HG02588 (cell line): Measurements from ENCODE around the gene MTMR4.
"Not testable (repeated sequence)": the region's sequence is repeated elsewhere in the genome, so short reads cannot be mapped to it uniquely, and the experiment has no call there.

Experiments
- ATAC-seq: cut with Tn5 transposase; IDR thresholded peaks from one replicate; pipeline ENCODE4 v1.9.1; 2021; ENCODE audit warnings: mild to moderate bottlenecking, moderate library complexity; ENCODE audit not compliant: unreplicated experiment

The MTMR4 gene

DNA sequence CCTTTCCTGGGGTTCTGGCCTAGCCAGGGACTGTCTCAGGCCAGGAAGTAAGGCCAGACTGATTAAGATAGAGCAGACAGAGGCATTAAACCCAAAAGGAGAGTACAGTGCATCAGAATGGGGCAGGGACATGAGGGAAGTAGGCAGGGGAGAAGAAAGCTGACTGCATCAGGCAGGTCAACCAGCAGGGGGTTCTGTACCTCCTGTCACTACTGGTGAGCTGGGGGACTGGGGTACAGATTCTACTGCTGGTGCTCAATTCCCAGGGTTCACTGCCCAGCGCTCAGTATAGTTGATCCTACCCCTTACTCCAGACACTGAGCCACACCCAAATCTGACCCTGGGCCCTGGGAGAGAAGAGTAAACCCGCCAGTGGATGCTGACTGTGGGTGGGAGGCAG lies 12.9 kb upstream of the MTMR4 start:
- no peak for ATAC-seq

DNA sequence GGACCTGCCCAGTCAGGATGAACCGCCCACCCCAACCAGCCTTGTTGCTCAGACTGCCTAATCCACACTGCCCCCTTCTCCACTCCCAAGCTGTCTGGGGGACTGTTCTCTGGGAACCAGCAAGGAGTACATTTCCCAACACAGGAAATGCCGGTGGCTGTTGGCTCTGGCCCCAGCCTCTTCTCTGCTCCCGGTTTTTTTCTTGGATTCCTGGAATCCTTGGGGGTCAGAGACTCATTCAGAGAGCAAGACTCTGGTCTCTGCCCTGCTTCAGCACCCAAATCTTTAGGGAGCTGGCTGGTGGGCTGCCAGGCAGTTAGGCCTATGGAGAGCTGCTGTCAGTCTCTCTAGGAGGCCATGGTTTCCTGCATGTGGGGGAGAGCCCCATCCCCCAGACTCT lies 10.8 kb upstream of the MTMR4 start:
- no peak for ATAC-seq

GRCh38 chr17:58521680-58522079 lies 7.2 kb upstream of the MTMR4 start:
- no peak for ATAC-seq

DNA sequence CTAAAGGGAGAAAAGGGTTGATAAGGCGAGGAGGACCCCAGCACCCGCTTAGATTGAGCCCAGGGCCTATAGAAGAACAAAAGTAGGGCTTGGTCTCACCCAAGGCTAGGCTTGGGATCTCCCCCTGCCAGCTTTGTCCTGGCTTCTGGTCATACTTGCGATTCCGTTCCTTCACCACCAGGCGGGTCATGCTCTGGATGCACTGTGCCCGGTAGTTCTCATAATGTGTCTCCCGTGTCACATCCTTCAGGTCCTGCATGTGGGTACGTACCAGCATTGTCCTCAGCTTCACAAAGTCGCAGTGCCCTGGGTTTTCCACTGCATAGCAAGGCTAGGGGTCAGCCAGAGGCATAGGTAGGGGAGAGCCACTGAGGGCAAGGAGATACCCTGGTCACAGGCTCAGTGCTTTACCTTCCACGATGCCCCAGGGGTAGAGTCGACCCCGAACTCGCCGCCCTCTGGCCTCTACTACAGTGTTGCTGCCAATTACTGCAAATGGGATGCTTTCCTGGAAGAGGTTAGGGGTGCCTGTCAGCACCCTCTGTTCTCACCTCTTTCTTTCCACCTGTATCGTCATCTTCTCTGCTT lies 6.5 kb upstream of the MTMR4 start:
- no peak for ATAC-seq

- peak; percentile 77 for ATAC-seq
These were observed 3.6 kb upstream of the MTMR4 start for GRCh38 chr17:58517928-58518609.

- no peak for ATAC-seq
These were observed 3.0 kb upstream of the MTMR4 start for GRCh38 chr17:58517378-58517927.

DNA sequence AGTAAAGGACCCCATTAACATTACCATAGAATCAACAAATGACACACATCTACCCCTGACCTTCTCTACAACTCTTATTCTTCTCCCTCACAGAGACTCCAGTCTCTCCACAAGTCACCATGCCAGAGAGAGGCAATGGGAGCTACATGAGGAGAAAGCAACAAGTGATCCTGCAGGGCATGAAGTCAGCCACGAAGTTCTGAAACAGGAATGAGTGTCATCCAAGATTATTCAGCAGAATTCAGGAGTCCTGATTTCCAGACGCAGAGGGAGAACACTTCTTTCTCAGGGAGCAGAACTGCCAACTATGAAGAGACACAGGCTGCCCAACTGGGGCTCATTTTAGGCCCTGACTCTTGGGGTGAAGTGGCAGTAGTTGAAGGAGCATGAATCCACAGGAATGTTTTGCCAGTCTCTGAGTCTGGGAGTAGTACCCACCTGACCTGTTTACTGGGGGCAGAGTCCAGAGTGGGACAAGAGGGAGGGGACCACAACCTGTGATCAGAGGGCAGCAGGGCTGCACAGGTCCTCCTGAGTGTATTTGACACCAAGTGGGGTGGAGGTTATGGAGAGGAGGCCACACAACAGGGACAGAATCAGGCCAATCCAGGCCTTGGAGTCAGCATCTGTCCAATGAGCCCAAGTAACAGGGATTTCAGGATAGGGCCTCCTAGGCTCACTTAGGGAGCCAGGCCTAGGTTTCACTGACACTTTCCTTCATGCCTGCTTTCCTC lies 2.4 kb upstream of the MTMR4 start:
- no peak for ATAC-seq

GRCh38 chr17:58515286-58515685 lies 848 bp upstream of the MTMR4 start:
- ATAC-seq: no peak

GRCh38 chr17:58514770-58515157 lies 326 bp upstream of the MTMR4 start:
- no peak for ATAC-seq

- no peak for ATAC-seq
These were observed 1.0 kb downstream of the MTMR4 start for GRCh38 chr17:58513267-58513964.

- ATAC-seq: no peak
These were observed 4.4 kb downstream of the MTMR4 start for GRCh38 chr17:58510075-58510474.

GRCh38 chr17:58508341-58509067 lies 5.9 kb downstream of the MTMR4 start:
- ATAC-seq: no peak

DNA sequence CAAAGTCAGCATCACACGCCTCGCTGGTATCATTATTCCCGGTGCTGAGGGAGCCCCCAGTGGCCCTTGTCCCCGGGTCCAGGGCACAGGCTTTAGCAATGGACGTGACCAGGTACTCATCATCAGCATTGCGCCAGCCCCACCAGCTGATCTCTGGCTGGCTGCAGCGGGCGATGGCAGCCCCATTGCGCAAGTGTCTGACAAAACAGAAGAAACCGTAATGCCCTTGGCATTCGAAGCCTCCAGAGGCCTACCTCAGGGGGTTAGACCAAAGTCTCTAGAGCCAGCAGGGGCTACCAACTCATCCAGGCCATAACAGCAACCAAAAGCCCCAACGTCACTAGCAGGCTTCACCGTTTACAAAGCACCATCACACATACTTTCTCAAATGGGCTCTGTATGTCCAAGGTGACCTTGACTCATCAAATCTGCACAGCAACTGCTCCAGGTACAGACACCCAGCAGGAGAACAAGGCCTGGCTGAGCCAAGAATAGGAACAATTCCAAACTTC lies 7.3 kb downstream of the MTMR4 start:
- ATAC-seq: no peak

GRCh38 chr17:58506354-58507080 lies 7.9 kb downstream of the MTMR4 start:
- ATAC-seq: no peak

DNA sequence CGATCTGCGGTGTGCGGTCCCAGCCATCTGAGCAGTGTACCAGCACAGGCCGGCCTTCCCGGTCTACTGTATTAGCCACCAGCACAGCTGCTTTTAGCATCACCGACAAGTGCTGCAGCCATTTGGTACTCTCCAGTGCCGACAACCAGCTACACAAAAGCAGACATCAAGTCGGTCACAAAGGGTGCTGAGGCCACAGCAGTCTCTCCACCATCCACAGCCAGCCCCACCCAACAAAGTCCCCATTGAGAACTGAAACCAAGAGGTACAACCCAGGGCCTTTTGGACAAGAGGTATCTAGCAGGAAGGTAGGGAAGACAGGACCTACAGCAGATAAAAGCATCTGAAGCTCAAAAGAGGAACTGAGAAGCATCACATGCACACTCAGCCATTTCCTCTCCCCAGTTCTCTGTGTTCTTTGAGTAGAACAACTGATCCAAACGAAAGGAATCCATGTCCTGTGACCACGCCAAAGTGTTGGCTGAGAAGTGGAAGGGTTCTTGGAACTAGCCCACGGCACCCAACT lies 9.5 kb downstream of the MTMR4 start:
- ATAC-seq: peak; percentile 84

GRCh38 chr17:58503866-58504265 lies 10.6 kb downstream of the MTMR4 start:
- ATAC-seq: no peak

DNA sequence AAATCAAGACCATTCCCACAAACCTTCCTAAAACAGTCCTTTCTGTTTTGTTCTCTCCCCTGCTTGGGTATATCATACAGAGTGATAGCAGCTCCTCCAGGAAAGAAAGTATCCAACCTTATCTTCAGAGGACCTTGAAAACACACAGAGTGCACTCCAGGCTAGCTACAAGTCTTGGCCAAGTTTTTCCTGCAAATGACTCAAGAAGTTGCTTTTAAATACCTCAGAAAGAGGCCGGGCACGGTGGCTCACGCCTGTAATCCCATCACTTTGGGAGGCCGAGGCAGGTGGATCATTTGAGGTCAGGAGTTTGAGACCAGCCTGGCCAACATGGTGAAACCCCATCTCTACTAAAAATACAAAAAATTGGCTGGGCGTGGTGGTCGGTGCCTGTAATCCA lies 11.3 kb downstream of the MTMR4 start:
- ATAC-seq: not testable (repeated sequence)

DNA sequence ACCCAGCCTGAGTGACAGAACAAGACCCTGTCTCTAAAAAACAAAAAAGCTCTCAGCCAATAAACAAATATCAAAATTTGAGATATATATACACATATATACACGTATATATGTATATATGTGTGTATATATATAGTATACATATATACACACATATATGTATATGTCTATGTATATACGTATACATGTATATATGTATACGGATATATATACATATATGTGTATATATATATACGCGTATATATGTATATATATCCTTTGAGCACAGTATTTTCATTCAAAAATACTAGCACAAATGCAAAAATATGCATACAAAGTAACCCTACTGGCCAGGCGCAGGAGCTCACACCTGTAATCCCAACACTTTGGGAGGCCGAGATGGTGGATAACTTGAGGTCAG lies 13.0 kb downstream of the MTMR4 start:
- no peak for ATAC-seq

DNA sequence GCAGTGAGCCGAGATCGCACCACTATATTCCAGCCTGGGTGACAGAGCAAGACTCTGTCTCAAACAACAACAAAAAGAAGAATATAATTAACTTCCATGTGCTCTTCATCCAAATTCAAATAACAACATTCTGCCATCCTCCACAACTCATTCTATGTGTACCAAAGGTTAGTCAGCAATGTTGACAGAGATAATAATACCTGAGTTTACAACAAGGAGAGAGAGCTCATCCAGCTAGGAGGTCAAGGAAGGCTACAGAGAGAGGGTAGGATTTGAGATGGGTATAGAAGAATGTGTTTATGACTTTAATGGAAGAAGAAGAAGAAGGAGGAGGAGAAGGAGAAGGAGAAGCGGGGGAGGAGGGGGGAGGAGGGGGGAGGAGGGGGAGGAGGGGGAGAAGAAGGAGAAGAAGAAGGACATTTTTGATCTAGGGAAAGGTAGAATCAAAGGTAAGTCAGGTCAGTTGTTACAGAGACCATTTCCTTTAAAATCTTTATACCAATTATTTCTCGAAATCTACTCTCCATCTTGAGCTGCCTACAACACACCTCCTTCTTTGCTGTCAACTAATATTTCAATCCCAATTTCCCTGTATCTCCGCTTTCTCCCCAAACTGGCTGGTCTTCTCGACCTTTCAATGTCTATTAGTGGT lies 16.1 kb downstream of the MTMR4 start:
- no peak for ATAC-seq
